GM23248 (cell line): Measurements from ENCODE around the gene FBLN2.

Experiments used
- EZH2 ChIP-seq: fragments of 200-600 bp; sonication (generic); IDR thresholded peaks from 2 replicates; pipeline ENCODE4 v1.6.1; 2018; ENCODE audit warnings: antibody characterized with exemption, mild to moderate bottlenecking; ENCODE audit not compliant: insufficient read depth, poor library complexity, severe bottlenecking
- EZH2phosphoT487 ChIP-seq: fragments of 200-600 bp; sonication (generic); IDR thresholded peaks from 2 replicates; pipeline ENCODE4 v1.6.1; 2018; ENCODE audit warnings: antibody characterized with exemption, moderate library complexity, mild to moderate bottlenecking, low read depth; ENCODE audit not compliant: insufficient read depth

GRCh38 chr3:13676356-13677017 lies 127.6 kb downstream of the FBLN2 start:
- TF ChIP-seq EZH2: no peak
- TF ChIP-seq EZH2phosphoT487: no peak
